HEK293 (cell line): ENCODE results near the gene IRF8.

Experiments
- CTCF ChIA-PET: fragments of 350-600 bp; formaldehyde crosslinking; extraction: SDS; loops from one replicate; lab custom pipeline; 2021; ENCODE audit warnings: antibody characterized with exemption; lab: Yijun Ruan, JAX
- POLR2A ChIA-PET: fragments of 300-600 bp; formaldehyde crosslinking; extraction: SDS; loops from one replicate; lab custom pipeline; 2020; ENCODE audit warnings: antibody characterized with exemption, inconsistent platforms; lab: Yijun Ruan, JAX
- H3K27ac ChIP-seq: fragments of 200-500 bp; sonication (Bioruptor generic); 2 replicates; pipeline ENCODE4 v1.5.1; 2014; ENCODE audit warnings: low read depth, low read length, control low read depth, inconsistent platforms; ENCODE audit errors: extremely low read depth
- H3K36me3 ChIP-seq, 2 experiments: fragments of 200-500 bp in 1 of 2; sonication (Bioruptor generic) in 1 of 2; 1 replicate in 1 of 2; 2 replicates in 1 of 2; pipeline ENCODE4 v1.5.1; 2014 to 2017; ENCODE audit warnings: inconsistent platforms in 2 of 2, low read length in 2 of 2; ENCODE audit not compliant: control insufficient read depth in 2 of 2, insufficient read depth in 1 of 2
- H3K4me1 ChIP-seq: fragments of 200-500 bp; sonication (Bioruptor generic); 2 replicates; pipeline ENCODE4 v1.5.1; 2014; ENCODE audit warnings: mild to moderate bottlenecking, low read length, inconsistent platforms; ENCODE audit not compliant: control insufficient read depth, insufficient read depth
- H3K4me3 ChIP-seq: 2 replicates; pipeline ENCODE4 v1.5.1; 2011; ENCODE audit warnings: low read depth, mild to moderate bottlenecking, control low read depth, low read length, moderate library complexity
- H3K9me3 ChIP-seq: fragments of 200-500 bp; sonication (Bioruptor generic); 2 replicates; pipeline ENCODE4 v1.5.1; 2014; ENCODE audit warnings: low read depth, low read length, inconsistent platforms; ENCODE audit not compliant: control insufficient read depth, insufficient read depth
- BCL11B ChIP-seq: fragments of 450-650 bp; formaldehyde crosslinking; IDR thresholded peaks from 2 replicates; pipeline ENCODE4 v1.5.1; 2016; ENCODE audit warnings: low read depth, missing biosample characterization, missing genetic modification characterization
- KLF7 ChIP-seq: fragments of 450-650 bp; formaldehyde crosslinking; IDR thresholded peaks from 2 replicates; pipeline ENCODE4 v1.5.1; 2016; ENCODE audit warnings: missing biosample characterization, missing genetic modification characterization, borderline replicate concordance
- MZF1 ChIP-seq: fragments of 450-650 bp; formaldehyde crosslinking; IDR thresholded peaks from 2 replicates; pipeline ENCODE4 v1.5.1; 2017; ENCODE audit warnings: missing biosample characterization, missing genetic modification characterization, borderline replicate concordance
- PBX3 ChIP-seq: sonication (generic); formaldehyde crosslinking; IDR thresholded peaks from 2 replicates; pipeline ENCODE4 v1.8.1; 2022; ENCODE audit warnings: mild to moderate bottlenecking, moderate library complexity, missing genetic modification reagents
- TCF7L2 ChIP-seq: IDR thresholded peaks from 2 replicates; pipeline ENCODE4 v1.6.1; 2011; ENCODE audit warnings: low read depth, mild to moderate bottlenecking, inconsistent platforms, low read length, moderate library complexity, borderline replicate concordance
- YY2 ChIP-seq: fragments of 450-650 bp; formaldehyde crosslinking; IDR thresholded peaks from 2 replicates; pipeline ENCODE4 v1.5.1; 2016; ENCODE audit warnings: missing biosample characterization, missing genetic modification characterization
- ZFP3 ChIP-seq: fragments of 450-650 bp; formaldehyde crosslinking; IDR thresholded peaks from 2 replicates; pipeline ENCODE4 v1.5.1; 2016; ENCODE audit warnings: low read depth, missing biosample characterization, missing genetic modification characterization
- ZNF169 ChIP-seq: fragments of 450-650 bp; formaldehyde crosslinking; IDR thresholded peaks from 2 replicates; pipeline ENCODE4 v1.5.1; 2016; ENCODE audit warnings: missing biosample characterization, missing genetic modification characterization
- ZNF2 ChIP-seq: fragments of 450-650 bp; formaldehyde crosslinking; IDR thresholded peaks from 2 replicates; pipeline ENCODE4 v1.5.1; 2016; ENCODE audit warnings: missing biosample characterization, missing genetic modification characterization
- ZNF223 ChIP-seq: fragments of 450-650 bp; formaldehyde crosslinking; IDR thresholded peaks from 2 replicates; pipeline ENCODE4 v1.5.1; 2016; ENCODE audit warnings: missing biosample characterization, missing genetic modification characterization
- ZNF292 ChIP-seq: fragments of 450-650 bp; formaldehyde crosslinking; IDR thresholded peaks from 2 replicates; pipeline ENCODE4 v1.5.1; 2016; ENCODE audit warnings: low read depth, missing biosample characterization, missing genetic modification characterization, borderline replicate concordance
- ZNF416 ChIP-seq: fragments of 450-650 bp; formaldehyde crosslinking; IDR thresholded peaks from 2 replicates; pipeline ENCODE4 v1.5.1; 2016; ENCODE audit warnings: missing biosample characterization, missing genetic modification characterization
- ZNF558 ChIP-seq: fragments of 450-650 bp; formaldehyde crosslinking; IDR thresholded peaks from 2 replicates; pipeline ENCODE4 v1.5.1; 2016; ENCODE audit warnings: missing biosample characterization, missing genetic modification characterization
- ZNF626 ChIP-seq: fragments of 450-650 bp; sonication (Bioruptor Pico); formaldehyde crosslinking; IDR thresholded peaks from 2 replicates; pipeline ENCODE4 v1.5.1; 2018; ENCODE audit warnings: missing biosample characterization, missing genetic modification characterization, inconsistent platforms
- ZNF639 ChIP-seq: fragments of 450-650 bp; formaldehyde crosslinking; IDR thresholded peaks from 2 replicates; pipeline ENCODE4 v1.5.1; 2016; ENCODE audit warnings: missing biosample characterization, missing genetic modification characterization
- ZNF660 ChIP-seq: fragments of 450-650 bp; IDR thresholded peaks from 2 replicates; pipeline ENCODE4 v1.5.1; 2018; ENCODE audit warnings: missing biosample characterization, mild to moderate bottlenecking, missing genetic modification characterization
- ZNF704 ChIP-seq: fragments of 450-650 bp; formaldehyde crosslinking; IDR thresholded peaks from 2 replicates; pipeline ENCODE4 v1.5.1; 2016; ENCODE audit warnings: missing biosample characterization, missing genetic modification characterization
- ZNF76 ChIP-seq: fragments of 450-650 bp; formaldehyde crosslinking; IDR thresholded peaks from 2 replicates; pipeline ENCODE4; 2016; ENCODE audit warnings: low read depth, missing biosample characterization, missing genetic modification characterization, borderline replicate concordance
- ZNF843 ChIP-seq: fragments of 450-650 bp; formaldehyde crosslinking; IDR thresholded peaks from 2 replicates; pipeline ENCODE4 v1.5.1; 2016; ENCODE audit warnings: missing biosample characterization, missing genetic modification characterization
- TF ChIP-seq, protein P1 (sequence below): fragments of 450-650 bp; formaldehyde crosslinking; IDR thresholded peaks from 2 replicates; pipeline ENCODE4 v1.5.1; 2016; ENCODE audit warnings: missing biosample characterization, missing genetic modification characterization

IRF8 gene

DNA sequence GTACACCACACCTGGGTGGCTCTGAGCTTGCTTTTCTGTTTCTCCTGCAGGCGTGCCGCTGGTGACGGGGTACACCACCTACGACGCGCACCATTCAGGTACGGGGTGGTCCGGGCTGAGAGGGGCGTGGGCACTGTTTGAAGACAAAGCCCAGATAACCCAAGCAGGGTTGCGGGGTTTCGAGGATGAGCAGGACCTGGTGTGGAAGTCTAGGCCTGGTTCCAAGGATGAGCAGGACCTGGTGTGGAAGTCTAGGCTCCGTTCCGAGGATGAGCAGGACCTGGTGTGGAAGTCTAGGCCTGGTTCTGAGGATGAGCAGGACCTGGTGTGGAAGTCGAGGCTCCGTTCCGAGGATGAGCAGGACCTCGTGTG, 15.4 kb downstream of the IRF8 start:
- Histone ChIP-seq H3K27ac (no peak overlapping the region), H3K9me3 (no peaks in the 10 kb centered on the region), H3K4me1 (no peaks in the 10 kb centered on the region), H3K4me3 (no peak overlapping the region), H3K36me3 (peaks cover 0 to 62% of the 10 kb centered on the region in 2 experiments; a peak in 1 of 3 replicates)
- ChIA-PET CTCF (no interaction called here), POLR2A (no interaction called here)
- TF ChIP-seq BCL11B (tag by site-specific recombination): no peak
- no peak for TF ChIP-seq ZNF626 (tag by site-specific recombination)
- no peak for TF ChIP-seq ZNF558
- no peak for TF ChIP-seq ZNF169 (tag by site-specific recombination)
- no peak for TF ChIP-seq ZNF704 (tag by site-specific recombination)
- TF ChIP-seq ZNF292: no peak
- no peak for TF ChIP-seq ZFP3 (tag by site-specific recombination)
- no peak for TF ChIP-seq ZNF660 (tag by site-specific recombination)
- TF ChIP-seq MZF1: no peak
- TF ChIP-seq ZNF639 (tag by site-specific recombination): no peak
- TF ChIP-seq YY2: no peak
- TF ChIP-seq ZNF843 (tag by site-specific recombination): no peak
- TF ChIP-seq ZNF76: no peak
- TF ChIP-seq TCF7L2: no peak
- TF ChIP-seq, protein P1, sequence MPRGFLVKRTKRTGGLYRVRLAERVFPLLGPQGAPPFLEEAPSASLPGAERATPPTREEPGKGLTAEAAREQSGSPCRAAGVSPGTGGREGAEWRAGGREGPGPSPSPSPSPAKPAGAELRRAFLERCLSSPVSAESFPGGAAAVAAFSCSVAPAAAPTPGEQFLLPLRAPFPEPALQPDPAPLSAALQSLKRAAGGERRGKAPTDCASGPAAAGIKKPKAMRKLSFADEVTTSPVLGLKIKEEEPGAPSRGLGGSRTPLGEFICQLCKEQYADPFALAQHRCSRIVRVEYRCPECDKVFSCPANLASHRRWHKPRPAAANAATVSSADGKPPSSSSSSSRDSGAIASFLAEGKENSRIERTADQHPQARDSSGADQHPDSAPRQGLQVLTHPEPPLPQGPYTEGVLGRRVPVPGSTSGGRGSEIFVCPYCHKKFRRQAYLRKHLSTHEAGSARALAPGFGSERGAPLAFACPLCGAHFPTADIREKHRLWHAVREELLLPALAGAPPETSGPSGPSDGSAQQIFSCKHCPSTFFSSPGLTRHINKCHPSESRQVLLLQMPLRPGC (tag by site-specific recombination): no peak
- no peak for TF ChIP-seq ZNF2 (tag by site-specific recombination)
- TF ChIP-seq KLF7: no peak

GRCh38 chr16:85915125-85915845, 16.3 kb downstream of the IRF8 start:
- H3K36me3 ChIP-seq: peaks cover 0 to 56% of the 10 kb centered on the region in 2 experiments; a peak in 1 of 3 replicates
- no peaks in the 10 kb centered on the region for H3K9me3 ChIP-seq
- CTCF ChIA-PET: interaction anchor here (0.6 kb wide), 1 partner anchor 71 kb away, joined by 3 read pairs; no protein-coding TSS in a partner anchor
- TF ChIP-seq PBX3 (CRISPR knock-in tag): no peak
- no peak for TF ChIP-seq ZNF416
- no peak for TF ChIP-seq ZNF558
- no peak for TF ChIP-seq ZNF223
- POLR2A ChIA-PET: no interaction called here
- H3K4me3 ChIP-seq: no peak overlapping the region
- H3K27ac ChIP-seq: no peak overlapping the region
- no peaks in the 10 kb centered on the region for H3K4me1 ChIP-seq
